ENCODE data around the gene CNTN6.

CNTN6 gene

DNA sequence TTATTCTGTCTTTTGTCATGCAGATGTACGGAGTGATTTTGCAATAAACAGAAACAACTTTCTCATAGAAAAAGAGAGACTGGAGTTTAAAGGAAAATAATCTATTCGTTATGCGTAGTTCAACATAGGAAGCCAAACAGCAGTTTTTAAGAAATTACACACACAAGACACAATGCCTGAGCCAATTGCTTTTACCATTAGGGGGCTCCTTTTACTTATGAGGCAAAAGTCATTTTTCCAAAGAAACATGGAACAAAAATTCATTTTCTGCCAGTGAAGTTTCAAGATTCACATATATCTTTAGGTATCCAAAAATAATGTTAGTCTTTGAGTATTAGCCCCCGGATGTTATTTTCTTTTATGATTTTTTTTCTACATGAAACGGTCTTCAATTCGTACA, 10.7 kb downstream of the CNTN6 start:
- no peak for DNase-seq (ENCODE audit: low read depth)
- TF ChIP-seq, protein P1, sequence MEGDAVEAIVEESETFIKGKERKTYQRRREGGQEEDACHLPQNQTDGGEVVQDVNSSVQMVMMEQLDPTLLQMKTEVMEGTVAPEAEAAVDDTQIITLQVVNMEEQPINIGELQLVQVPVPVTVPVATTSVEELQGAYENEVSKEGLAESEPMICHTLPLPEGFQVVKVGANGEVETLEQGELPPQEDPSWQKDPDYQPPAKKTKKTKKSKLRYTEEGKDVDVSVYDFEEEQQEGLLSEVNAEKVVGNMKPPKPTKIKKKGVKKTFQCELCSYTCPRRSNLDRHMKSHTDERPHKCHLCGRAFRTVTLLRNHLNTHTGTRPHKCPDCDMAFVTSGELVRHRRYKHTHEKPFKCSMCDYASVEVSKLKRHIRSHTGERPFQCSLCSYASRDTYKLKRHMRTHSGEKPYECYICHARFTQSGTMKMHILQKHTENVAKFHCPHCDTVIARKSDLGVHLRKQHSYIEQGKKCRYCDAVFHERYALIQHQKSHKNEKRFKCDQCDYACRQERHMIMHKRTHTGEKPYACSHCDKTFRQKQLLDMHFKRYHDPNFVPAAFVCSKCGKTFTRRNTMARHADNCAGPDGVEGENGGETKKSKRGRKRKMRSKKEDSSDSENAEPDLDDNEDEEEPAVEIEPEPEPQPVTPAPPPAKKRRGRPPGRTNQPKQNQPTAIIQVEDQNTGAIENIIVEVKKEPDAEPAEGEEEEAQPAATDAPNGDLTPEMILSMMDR (IDR thresholded peaks at IDR 0.05; ENCODE audit: low read depth, low read length, missing control alignments) = no peak
- no peak overlapping the region for H3K4me3 ChIP-seq (ENCODE audit: low read depth, low read length)

DNA sequence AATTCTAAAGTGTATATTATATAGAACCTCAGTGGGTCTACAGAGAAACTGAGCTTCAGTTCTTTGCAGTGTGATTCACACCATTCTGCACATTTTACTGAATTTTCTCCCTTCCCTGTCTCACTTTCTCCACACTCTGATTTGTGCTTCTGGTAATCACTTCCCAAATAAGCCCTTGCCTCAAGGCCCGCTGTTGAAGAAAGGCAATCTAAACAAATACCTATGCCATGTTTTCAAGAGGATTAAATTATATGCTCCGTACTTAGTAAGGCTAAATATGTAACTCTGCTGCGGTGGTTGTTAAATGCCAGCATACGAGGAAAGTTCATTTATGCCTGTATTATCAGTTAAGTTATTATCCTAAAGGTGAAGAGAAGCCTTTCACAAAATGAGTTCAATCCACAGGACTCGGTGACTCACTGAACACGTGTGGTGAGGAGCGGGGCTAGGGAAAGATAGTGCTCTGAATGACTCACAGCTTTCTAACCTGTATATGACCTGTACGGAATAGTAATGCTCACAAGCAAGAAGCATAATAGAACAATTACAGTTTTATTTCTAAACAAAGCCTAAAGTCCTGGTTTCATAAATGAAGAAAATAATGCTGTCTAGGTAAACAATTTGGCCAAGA, 25.1 kb downstream of the CNTN6 start:
- H3K4me3 ChIP-seq (ENCODE audit: low read depth, low read length) = no peak overlapping the region
- TF ChIP-seq, protein P1 (IDR thresholded peaks at IDR 0.05; ENCODE audit: low read depth, low read length, missing control alignments) = no peak
- no peak for DNase-seq (ENCODE audit: low read depth)

DNA sequence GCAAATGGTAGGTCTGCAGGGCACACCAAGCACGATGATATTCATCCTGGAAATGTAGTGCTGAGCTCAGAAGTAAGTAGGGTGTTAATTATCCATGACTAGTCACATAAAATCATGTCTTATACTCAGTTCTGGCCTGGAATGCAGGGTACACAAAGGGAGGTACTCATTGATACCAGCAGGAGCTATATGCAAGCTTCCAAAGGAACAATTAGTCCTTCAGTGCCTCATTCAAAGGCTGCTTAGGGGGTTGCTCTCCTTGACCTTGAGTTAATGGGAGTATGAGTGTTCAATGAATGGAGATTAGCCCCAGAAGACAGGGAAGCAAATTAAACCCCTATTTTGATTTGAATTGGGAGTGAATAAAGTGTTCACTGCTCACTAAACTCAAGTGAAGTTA, 38.3 kb downstream of the CNTN6 start:
- no peak for DNase-seq (ENCODE audit: low read depth)
- no peak overlapping the region for H3K4me3 ChIP-seq (ENCODE audit: low read depth, low read length)
- TF ChIP-seq, protein P1 (IDR thresholded peaks at IDR 0.05; ENCODE audit: low read depth, low read length, missing control alignments) = no peak

DNA sequence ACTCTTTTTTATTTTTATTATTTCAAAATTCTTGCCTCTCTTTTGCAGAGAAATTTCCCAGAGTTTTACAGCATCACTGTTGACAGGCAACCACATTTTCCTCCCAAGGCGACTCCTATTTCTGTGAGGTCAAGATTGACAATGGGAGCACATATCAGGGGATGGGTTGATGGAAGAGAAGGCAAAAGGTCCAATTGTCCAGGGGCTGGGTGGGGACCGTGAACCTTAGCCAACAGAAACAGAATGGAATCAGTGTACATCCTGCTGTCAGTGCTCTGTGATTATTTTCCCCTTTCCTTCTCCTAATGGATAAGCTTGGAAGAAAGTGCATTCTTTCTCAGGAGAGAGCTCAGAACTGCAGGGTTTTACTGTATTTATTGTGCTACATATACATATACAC, 42.4 kb downstream of the CNTN6 start:
- DNase-seq (ENCODE audit: low read depth) = no peak
- no peak overlapping the region for H3K4me3 ChIP-seq (ENCODE audit: low read depth, low read length)
- TF ChIP-seq, protein P1 (IDR thresholded peaks at IDR 0.05; ENCODE audit: low read depth, low read length, missing control alignments) = no peak

DNA sequence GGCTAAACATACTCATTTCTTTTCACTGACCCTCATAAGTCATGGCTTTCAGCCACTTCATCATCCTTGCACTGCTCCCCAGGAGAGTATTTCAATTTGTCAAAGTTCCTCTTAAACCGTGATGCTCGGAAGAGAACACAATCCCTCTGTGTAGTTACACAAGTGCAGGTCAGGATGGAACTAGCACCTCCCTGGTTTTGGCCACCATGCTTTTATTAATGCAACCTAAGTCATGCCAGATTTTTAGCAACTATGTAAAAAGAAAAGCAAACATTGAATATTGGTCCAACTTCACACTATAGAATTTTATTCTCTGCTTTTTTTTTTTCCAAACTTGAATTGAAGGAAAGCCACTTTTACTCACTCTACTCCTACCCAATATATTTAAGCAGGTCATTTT, 45.2 kb downstream of the CNTN6 start:
- no peak overlapping the region for H3K4me3 ChIP-seq (ENCODE audit: low read depth, low read length)
- no peak for DNase-seq (ENCODE audit: low read depth)
- TF ChIP-seq, protein P1 (IDR thresholded peaks at IDR 0.05; ENCODE audit: low read depth, low read length, missing control alignments) = no peak

DNA sequence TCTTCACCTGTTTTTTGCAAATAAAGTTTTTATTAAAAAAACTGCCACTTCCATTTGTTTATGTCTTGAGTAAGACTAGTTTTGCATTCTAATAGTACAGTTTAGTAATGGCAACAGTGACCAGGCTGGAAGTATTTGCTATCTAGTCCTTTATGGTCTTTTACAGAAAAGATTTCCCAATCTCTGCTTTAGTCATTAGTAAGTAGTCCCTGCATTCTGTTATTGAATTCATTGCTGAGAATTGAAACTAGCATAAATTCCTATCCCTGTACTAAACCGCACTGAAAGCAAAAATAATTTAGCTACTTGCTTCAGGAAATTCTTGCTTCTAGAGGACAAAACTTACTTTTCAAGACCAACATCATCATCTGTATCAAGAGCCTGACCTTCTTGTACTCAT, 46.2 kb downstream of the CNTN6 start:
- H3K4me3 ChIP-seq (ENCODE audit: low read depth, low read length) = no peak overlapping the region
- TF ChIP-seq, protein P1 (IDR thresholded peaks at IDR 0.05; ENCODE audit: low read depth, low read length, missing control alignments) = no peak
- DNase-seq (ENCODE audit: low read depth) = no peak

DNA sequence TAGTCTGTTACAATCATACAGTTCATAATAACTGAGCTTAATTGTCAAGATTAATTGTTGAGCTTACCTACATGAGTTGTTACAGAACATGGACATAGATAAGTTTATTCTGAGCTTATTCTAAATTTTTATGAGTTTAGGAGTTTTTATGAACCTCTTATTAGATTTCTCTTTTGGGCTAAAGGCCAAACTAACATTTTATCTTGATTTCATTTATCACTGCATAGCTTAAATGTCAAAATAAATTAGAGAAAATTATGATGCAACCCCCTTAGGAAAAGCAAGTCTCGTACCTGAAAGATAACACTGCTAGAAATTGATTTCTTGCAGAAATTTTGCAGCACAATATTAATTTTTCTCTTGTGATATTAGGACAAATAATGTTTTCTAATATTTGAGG, 54.5 kb downstream of the CNTN6 start:
- no peak overlapping the region for H3K4me3 ChIP-seq (ENCODE audit: low read depth, low read length)
- no peak for DNase-seq (ENCODE audit: low read depth)
- TF ChIP-seq, protein P1 (IDR thresholded peaks at IDR 0.05; ENCODE audit: low read depth, low read length, missing control alignments) = no peak
